Stimulated activated CD8-positive, alpha-beta memory T cell treated with anti-CD3 and anti-CD28 coated beads, Interleukin-7, amount 100 ng/mL, for 24 hours (primary cell): ENCODE measurements around the gene SKIDA1.

Source experiments
- DNase-seq: peaks from one replicate; pipeline ENCODE4 v3.0.0-alpha.2; 2020; ENCODE audit warnings: low read depth

SKIDA1 gene

DNA sequence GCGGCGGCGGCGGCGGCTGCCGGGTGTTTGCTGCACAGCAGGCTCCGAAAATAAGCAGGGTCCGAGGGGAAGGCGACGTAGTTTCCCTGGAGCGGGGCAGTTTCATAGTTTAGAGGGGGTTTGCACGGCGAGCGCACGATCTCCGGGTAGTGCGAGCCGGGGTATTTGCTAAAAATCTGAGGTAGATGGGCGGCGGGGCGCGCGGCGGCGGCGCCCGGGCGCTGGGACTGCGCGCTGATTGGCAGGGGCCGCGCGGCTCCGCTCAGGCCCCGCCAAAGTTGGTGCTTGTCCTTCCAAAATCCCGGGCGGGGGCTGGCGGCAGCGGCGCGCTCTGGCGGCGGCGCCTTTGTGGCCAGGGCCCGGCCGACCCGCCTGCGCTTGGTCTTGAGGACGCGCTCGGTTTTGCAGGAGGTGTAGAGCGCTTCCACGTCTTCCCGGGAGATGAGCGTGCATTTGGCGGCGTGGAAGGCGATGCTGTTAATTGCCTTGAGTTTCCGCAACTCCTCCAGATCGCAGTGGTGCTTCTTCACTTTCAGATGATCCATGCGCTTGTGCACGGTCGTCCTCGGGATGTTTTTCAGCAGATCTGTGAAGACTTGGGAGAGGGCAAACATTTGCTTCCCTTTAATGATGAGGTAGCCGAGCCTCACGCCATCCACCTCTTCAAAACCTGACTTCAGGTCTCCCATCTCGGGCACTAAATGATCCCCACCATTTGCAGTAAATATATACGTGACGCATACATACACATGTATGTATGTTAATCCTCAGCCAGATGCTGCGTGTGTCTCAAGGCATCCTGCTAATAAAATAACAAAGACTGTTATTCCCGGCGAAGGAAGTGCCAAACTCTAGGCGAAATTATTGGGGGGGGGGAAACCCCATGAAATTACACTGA, 8.1 kb downstream of the SKIDA1 start:
- DNase-seq = no peak

DNA sequence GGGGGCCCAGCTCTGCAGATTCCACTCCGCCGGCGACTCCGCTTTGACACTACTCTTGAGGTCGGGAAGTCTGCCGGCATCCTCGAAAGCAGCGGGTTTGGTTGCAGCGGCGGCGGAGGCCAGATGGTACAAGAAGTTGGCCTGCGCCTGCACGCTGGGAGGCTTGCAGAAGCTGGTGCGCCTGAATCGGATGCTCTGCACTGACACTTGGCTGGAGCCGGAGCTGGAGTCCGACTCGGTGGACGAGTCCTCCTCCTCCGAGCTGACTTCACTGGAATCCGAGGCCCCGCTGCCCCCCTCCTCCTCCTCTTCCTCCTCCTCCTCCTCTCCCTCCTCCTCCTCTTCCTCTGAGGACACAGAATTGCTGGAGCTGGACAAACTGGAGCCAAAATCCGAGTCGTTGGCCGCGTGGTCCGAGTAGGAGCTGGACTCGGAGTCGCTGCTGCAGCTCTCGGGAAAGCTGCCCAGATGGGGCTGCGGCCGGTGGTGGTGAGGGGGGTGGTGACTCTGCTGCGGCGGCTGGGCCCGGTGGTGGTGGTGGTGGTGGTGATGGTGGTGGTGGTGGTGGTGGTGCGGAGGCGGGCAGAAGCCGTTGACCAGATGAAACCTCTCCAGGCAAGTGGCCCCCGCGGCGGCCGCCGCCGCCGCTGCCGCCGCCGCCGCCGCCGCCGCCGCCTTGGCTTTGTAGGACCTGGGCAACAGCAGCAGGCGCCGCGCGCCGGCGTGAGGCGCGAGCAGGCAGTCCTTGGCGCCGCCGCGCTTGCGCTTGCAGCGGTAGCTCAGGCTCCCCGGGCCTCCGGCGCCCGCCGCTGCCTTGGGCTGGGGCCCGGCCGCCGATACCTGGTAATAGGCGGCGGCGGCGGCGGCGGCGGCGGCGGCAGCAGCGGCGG, 9.0 kb downstream of the SKIDA1 start:
- DNase-seq = no peak

DNA sequence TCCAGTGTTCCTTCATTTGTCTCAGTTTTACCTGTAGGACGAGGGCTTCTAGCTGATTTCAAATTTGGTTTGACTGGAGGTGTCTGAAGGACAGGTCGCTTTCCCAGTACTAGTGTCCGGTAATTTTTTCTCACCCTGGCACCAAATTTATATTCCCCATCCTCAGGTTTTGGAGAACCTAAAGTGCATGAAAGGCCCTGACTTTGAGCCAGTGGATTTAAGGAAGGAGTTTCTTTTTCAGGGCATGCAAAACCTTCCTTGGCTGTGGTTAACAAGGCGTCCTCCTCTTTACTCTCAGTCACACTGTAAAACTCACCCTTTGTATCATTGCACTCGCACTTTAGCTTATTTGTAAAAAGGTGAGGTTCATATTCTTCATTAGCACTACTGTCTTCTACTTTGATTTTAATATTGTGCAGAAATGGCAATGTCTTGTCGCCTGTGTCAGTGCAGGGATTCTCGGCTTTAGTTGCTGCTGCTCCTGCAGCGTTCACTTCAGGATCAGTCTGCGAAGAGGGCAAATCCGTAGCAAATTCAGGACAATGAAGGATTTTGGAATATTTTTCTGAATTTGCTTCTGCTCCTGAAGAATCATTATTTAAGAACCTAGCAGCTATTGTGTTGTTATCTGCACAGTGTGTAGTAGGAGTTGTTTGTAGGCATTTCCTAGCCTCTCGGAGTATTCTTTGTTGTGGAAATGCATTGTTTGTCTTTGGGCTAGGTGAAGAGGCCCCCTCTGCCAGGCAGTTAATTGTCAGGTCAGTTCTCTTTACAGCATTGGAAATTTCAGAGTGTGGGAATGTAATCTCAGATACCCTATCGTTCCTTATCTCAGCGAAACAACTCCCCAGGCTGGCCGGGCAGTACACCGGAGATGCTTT, 9.9 kb downstream of the SKIDA1 start:
- no peak for DNase-seq

DNA sequence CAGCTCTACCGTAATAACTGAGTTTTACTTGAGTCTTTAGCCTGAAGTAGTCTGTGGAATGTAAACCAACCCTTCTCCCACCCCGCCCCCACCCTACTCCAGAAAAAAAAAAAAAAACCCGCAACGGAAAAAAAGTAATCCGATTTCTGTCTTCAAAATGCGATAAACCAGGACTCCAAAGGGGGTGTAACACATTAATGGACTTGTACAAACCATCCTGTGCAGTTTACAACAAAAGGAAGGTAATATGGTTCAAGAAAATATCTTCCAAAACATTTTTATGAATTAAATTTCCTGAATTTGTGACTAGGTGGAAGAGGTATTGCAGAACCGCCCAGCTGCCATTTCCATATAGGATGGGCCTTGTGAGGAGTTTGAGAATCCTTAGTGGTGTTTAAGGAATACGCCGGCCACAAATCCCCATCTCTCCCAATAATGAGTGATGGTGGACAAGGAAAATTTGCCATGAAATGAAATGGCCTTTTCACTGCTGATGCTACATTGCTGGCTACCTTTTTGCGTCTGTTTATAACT, 10.6 kb downstream of the SKIDA1 start:
- DNase-seq = no peak

DNA sequence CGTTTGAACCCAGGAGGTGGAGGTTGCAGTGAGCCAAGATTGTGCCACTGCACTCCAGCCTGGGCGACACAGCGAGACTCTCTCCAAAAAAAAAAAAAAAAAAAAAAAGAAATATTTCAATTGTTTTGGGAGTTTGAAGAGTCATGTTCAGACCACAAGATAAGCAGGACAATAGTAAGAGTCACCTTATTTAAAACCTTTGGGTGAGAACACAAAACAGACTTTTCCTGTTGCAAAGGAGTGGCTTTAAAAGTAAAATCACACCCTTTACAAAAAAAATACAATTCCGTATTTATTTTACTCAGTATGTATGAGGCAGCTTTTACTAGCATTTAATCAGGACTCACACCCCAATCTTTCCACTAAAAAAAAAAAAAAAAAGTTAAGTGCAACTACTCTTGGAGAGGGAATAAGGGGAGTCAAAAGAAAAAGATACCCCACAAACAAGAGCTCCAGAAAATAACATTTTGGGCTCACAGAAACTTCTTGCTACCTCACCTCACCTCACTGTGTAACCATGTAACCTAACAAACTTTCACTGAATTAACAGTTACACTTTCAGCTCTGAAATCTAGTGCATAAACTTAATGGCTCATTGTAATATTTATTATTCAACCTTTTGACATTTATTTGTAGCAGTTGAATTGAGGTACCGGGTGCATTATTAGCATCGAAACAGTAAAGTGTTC, 11.2 kb downstream of the SKIDA1 start:
- DNase-seq = no peak

DNA sequence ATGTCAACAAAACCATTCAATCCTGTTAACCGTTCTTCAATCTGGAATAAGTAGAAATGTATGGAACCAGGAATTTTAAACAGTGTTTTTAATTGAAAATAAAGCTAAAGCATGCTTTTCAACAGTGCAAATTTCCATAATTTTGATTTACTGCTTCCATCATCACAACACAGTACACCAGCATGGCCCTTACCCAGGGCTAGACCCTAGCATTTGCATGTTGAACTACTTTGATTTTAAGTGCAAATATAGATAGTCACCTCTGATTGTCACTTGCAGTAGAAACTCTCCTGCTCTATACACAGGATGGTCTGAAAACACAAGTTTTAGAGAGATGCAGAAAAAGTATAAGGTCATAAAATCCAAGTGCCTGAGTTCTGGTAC, 12.1 kb downstream of the SKIDA1 start:
- DNase-seq = no peak

DNA sequence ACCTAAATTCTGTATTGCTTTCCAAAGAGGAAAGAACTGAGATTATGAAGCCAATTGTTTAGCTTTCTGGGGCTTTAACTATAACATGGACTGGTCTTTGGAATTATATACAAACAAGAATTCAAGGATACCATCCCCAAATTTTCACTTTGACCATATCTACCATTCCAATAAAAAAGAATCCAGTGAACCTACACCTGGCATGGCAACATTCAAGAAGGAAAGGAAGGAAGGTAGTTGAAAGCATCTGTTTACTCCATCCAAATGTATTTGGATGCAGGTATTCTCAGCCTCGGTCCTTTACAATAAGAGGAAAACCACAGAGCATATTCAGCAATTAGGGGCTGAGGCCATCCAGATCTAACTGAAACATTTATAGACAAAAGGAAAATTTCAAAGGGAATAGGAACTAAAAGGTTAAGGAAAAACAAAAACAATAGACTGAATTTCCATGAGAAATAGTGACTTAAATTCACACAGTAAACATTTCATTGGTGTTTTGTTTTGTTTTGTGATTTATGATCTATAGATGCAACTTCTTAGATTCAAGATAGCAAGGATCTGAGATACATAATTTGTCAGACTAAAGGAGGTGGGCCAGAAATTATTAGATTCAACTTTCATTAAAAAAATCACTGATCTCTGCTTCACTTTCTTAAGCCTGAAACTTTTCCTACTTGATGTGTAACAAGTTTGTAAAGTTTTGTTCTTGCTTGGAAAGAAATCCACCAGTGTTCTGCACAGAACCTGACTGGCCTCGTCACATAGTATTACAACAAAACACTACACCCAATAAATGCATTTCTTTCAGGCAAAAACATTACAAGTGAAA, 12.7 kb downstream of the SKIDA1 start:
- DNase-seq = no peak

DNA sequence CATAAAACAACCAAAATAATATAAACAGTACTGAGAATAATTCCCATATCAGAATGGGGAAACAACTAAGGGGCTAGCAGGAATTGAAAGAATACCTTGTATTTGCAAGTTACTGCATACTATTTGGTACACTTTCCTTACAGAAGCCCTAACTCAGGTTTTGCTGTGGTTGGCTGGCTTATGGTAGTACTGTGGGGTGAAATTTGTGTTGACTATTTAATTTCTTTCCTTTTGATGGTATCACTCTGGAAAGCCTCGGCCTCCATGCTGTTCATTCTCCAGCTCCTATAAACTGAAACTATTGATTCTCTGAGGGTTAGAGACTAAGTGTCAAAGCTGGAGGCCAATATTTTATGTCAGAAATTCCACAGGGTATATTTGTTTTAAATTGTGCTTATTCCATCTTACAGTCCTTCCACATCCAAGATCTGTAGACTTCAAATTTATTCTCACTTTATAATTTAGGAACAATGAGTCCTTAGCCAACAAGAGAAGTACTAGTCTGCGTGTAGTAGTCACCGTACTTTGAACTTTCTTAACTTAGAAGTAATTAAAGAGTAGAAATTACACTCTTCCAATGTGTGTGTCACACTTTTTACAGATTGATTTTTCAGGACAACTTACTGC, 13.4 kb downstream of the SKIDA1 start:
- DNase-seq = no peak

DNA sequence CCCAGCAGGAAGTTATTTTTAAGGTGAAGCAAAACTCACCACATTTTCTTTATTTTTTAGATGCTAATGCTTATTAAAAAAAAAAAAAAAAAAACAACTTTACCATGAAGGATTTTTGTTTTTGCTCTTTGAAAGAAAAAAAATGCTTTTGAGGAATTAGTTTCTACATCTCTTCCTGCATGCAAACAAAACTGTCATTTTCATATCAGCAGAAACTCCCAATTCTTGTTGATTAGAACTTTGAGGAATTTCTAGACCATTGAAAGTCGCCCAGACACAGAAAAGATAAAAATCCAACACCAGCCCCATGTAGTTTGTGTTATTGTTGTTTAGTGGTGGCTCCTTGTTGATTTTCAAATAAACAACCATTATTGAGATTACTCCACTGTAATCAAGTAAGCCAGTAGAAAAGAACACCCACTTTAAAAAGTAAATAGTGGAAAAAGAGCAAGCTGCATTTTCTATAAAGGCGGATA, 14.3 kb downstream of the SKIDA1 start:
- DNase-seq = no peak

DNA sequence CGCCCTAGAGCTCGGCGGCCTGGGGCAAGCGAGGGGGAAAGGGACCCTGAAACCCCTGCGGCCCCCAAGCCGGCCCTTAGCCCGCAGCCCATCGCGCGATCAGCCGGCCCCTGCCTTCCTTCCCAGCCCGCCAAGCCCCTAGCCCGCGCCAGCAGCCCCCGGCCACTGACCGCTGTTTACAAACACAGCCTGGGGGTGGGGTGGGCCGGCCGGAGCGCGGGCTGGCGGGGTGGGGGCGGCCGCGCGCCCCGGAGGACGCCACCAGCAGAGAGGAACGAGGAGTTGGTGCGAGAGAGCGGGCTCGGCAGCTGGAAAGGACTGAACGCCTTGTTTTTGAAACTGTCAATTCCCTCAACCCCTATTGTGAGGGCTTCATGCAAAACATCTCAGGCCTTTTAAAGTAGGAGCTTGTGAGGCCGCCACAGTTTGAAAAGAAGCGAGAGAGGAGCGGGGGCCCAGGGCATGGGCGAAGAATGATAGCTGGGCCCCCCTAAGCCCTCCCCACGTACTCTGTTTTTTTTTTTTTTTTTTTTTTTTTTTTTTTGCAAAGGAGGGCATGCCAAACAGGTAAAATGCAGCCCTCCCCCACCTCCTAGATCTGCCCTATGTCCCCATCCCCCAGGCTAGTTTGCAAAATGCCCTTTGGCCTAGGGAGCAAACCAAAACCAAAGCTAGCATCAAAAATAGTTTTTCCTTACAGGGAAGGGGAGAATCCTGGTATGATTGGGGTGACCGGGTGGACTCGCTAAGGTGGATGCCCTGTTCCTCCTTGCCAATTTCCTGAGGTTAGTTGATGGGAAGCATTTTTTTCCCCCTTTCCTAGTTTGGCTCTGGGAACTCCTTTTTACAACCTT, 15.0 kb downstream of the SKIDA1 start:
- no peak for DNase-seq

DNA sequence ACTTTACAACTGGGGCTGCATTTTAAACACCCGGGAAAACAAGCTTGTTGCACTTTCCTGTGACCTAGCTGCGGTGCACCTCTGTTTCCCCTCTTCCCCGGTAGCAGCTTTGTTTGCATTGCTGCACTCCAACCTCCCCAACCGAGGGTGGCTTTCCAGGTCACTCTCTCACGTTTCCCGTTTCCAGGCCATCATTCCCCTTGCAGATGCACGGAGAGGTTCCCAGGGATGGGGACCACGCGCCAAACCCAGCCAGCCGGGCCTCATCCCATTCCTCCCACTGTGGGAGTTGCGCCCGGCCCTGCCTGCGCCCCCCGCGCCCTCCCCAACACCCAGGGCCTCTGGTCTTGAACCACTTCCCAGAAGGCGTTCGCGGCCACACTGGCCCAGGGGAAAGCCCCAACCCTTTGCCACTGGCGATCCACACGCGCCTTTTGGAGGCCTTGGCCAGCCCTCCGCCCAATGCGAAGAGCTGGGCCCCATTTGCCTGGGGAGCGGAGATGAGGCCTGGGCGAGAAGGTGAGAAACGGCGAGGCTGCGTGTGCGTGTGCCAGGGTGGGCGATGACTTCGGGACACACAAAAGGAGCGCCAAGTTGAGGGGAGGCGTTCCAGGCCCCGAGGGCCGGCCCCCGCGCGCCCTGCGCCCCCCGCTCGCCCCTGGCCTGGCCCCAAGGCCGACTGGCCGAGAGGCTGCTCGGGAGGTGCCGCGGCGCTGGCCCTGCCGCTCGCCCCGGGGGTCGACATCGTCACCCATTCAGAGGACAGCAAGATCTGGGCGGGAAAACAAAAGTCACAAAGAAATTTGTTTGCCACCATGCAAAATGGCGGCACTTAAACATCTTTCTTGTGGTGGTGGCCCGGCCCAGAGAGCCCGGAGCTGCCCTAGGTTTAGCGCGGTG, 15.9 kb downstream of the SKIDA1 start:
- DNase-seq = no peak

DNA sequence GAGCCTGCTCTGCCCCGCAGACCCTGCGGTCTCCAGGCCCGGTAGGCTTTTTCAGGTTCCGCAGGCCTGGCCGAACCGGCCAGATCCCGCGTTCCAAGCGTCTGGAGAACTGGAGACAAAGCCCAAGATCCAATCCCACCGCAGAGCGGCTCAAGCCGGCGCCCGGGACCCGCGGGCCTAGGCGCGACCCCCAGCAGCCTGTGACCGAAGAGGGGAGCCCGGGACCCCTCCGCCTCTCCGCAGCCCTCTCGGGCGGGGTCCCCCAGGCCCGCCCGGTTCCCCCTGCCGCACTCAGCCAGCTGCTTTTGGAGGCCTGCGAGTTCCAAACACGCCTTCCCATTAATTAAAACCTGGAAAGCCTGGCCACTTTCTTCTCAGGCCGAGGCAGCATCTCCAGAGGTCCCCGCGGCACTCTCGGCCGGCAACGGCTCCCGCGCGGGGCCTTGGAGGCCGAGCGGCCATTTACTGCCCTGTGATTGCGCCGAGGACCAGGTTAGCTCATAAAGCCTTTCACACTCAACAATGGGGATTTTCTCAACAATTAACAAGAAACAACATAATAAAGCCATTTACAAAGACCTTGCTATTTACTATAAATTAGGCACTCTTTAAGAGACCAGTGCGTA, 16.7 kb downstream of the SKIDA1 start:
- DNase-seq = no peak

DNA sequence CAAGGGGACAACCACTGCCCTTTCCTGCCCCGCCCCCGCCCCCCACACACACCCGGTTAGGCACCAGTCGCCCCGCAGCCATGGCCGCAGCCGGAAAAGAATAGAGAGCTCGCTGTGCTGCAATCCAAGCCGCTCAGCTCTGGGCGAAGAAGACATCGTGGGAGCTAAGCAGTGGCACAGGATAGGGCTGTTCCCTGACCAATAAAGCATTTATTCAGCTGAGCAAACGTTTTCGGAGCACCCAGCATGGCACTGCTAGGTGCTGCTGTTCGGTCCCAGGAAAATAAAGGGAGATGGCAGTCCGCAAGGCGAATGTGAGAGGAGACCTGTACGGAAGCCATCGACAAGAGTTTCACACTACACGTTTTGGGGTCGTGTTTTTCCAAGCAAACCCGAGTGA, 18.3 kb downstream of the SKIDA1 start:
- DNase-seq = no peak

DNA sequence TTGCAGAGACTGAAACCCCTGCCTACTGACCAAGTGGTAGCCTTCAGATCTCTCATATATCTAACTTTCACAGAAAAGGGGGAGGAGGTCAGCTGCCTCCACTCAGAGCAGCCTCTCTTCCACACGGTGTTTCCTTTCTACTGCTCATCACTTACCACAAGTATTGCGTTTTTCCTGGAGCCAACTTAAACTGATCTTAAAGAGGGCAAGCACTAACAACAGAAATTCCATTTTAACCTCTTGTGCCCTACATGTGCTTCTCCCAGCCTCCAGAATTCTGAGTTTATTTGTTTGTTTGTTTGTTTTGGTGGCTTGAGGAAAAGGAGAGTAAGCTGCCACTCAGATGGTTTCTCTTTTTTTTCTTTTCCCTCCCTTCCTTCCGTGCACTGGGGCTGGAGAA, 19.1 kb downstream of the SKIDA1 start:
- no peak for DNase-seq

DNA sequence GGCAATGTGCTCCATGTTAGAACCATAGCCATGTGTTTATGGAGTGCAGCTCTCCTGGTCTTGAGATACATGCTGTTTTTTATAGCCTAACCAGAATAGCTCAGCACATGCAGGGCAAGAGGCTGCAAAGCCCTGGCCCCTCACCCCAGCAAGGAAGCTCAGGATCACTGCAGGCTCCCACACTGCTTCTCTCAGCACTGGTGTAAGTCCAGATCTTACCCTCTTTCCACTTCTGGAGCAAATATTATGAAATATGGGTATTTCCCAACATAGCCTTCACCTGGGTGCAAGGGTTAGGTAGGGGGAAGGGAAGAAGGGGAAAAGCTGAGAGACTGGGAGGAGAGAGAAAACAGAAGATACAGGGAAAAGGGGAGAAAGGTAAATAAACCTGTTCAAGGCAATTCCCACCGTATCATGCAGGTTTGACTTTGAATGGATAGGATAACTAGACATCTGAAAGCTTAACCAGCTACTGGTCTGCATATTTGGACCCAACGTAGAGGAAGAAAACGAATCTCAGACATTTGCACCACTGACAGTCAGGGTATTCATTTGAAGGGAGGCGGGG, 19.7 kb downstream of the SKIDA1 start:
- no peak for DNase-seq

DNA sequence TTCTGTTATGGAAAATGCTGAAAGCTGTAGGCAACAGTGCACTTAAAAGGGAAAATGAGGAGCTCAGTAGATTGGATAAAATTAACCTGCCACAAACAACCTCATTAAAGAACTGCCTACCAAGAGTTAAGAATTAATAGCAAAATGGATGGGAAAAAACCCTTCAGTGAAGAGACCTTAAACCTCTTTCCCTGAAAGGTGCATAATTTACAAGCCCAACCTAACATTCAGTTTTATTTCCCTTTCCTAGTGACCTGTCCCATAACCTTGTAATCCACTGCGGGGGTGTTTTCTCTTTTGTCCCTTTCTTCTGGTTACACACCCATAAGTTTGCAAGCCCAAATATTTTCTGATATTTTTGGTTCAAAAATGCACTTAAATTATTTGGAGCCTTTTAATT, 21.9 kb downstream of the SKIDA1 start:
- DNase-seq = no peak

DNA sequence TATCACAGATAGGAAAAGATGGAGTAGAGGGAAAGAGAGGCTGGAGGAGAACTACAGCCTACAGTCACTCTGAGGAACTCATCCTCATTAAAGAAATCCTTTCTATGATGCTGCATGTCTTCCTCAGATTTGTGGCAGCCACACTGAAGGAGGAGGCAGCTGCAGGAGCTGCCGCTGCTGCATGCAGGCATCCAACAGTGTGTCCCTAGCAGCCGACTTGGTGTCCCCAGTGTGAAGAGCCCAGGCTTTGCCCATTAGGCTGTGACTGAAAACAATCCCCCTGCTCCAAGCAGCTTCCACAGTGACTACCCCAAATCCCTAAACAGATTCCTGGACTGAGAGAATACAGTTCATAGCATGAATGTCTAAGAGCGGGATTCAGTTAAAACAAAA, 23.1 kb downstream of the SKIDA1 start:
- DNase-seq = no peak
